K562 (cell line): Measurements from ENCODE around the gene IKZF4. TPM values are rescaled to one million over a fixed set of nuclear protein-coding genes. Genes with fewer than 3 reads are reported as not detected.
A peak's percentile ranks its signal among the peaks of the same experiment; 100 is the strongest.

Experiments
- ARNT ChIP-seq, 2 experiments: fragments of 450-650 bp; IDR thresholded peaks; 2 replicates each; pipeline ENCODE4 v1.6.1; 2016; ENCODE audit warnings: mild to moderate bottlenecking in 1 of 2
- DNMT1 ChIP-seq: fragments of 450-650 bp; IDR thresholded peaks from 2 replicates; pipeline ENCODE4 v1.6.1; 2016; ENCODE audit warnings: antibody characterized with exemption, mild to moderate bottlenecking
- ETV5 ChIP-seq: sonication (generic); formaldehyde crosslinking; IDR thresholded peaks from 2 replicates; pipeline ENCODE4 v1.4.0; 2020; ENCODE audit warnings: low read depth, mild to moderate bottlenecking, missing genetic modification reagents
- GATAD2A ChIP-seq: fragments of 450-650 bp; IDR thresholded peaks from 2 replicates; pipeline ENCODE4 v1.6.1; 2017
- HDAC1 ChIP-seq, 2 experiments: fragments of 450-650 bp; IDR thresholded peaks; 2 replicates each; pipeline ENCODE4 v1.6.1; 2016 to 2017; ENCODE audit warnings: inconsistent platforms in 1 of 2, mild to moderate bottlenecking in 1 of 2, moderate library complexity in 1 of 2
- HLTF ChIP-seq: fragments of 450-650 bp; IDR thresholded peaks from 2 replicates; pipeline ENCODE4 v1.6.1; 2016
- HNRNPK ChIP-seq: fragments of 200-400 bp; formaldehyde crosslinking; IDR thresholded peaks from one replicate; pipeline ENCODE4 v1.6.1; 2018; ENCODE audit warnings: mild to moderate bottlenecking, low read depth, low read length; ENCODE audit not compliant: poor library complexity, severe bottlenecking
- MEIS2 ChIP-seq: fragments of 450-650 bp; IDR thresholded peaks from 2 replicates; pipeline ENCODE4 v1.6.1; 2014; ENCODE audit warnings: mild to moderate bottlenecking; ENCODE audit not compliant: partially characterized antibody
- RBBP5 ChIP-seq: fragments of 200-600 bp; sonication (generic); IDR thresholded peaks from 2 replicates; pipeline ENCODE4 v1.6.1; 2012; ENCODE audit warnings: borderline replicate concordance, mild to moderate bottlenecking, low read length, control low read depth, inconsistent platforms; ENCODE audit not compliant: insufficient read depth, poor library complexity, severe bottlenecking
- SMARCE1 ChIP-seq: fragments of 450-650 bp; IDR thresholded peaks from 2 replicates; pipeline ENCODE4 v1.7.1; 2016; ENCODE audit warnings: mild to moderate bottlenecking
- SP1 ChIP-seq: sonication (generic); formaldehyde crosslinking; IDR thresholded peaks from 2 replicates; pipeline ENCODE4 v1.8.1; 2022; ENCODE audit warnings: mild to moderate bottlenecking, missing genetic modification reagents
- SREBF2 ChIP-seq: sonication (generic); formaldehyde crosslinking; IDR thresholded peaks from 2 replicates; pipeline ENCODE4 v1.4.0; 2020; ENCODE audit warnings: mild to moderate bottlenecking, missing genetic modification reagents
- ZNF224 ChIP-seq: sonication (generic); formaldehyde crosslinking; IDR thresholded peaks from 2 replicates; pipeline ENCODE4 v1.8.0; 2022; ENCODE audit warnings: mild to moderate bottlenecking, missing genetic modification reagents
- polyA plus RNA-seq, 8 experiments: library from polyadenylated mRNA; depleted of rRNA in 4 of 8; stranded (reverse) in 5 of 8; unstranded in 3 of 8; fragments of >200 nt; fragmentation: Nextera tagmentation in 2 of 8; fragmentation: Illumina TruSeq in 1 of 8; extraction: Ambion mirVana in 2 of 8; extraction: Trizol in 1 of 8; gene quantifications; 2 replicates each; pipeline versions ENCODE4 v1.2.1 to v1.2.3, GENCODE V29; 2011 to 2014; ENCODE audit warnings: inconsistent platforms in 1 of 8, missing spikeins in 1 of 8
- total RNA-seq, 7 experiments: library from RNA; depleted of rRNA in 6 of 7; stranded (reverse); fragments of >200 nt in 6 of 7; fragmentation: Illumina TruSeq in 2 of 7; extraction: Trizol in 2 of 7; gene quantifications; 2 replicates each; pipeline versions ENCODE4 v1.2.1 to v1.2.3, GENCODE V29; 2011 to 2021; ENCODE audit warnings: low replicate concordance in 1 of 7
- TF ChIP-seq, protein P1 (sequence below): fragments of 450-650 bp; IDR thresholded peaks from 2 replicates; pipeline ENCODE4 v1.6.1; 2016; ENCODE audit warnings: low read depth
- TF ChIP-seq, protein P2 (sequence below): fragments of 250-450 bp; sonication (Bioruptor Pico); IDR thresholded peaks from 2 replicates; pipeline ENCODE4 v1.5.0; 2021
- TF ChIP-seq, protein P3 (sequence below): fragments of 450-650 bp; IDR thresholded peaks from 2 replicates; pipeline ENCODE4 v1.6.1; 2018; ENCODE audit warnings: mild to moderate bottlenecking, low read depth; ENCODE audit not compliant: partially characterized antibody

Gene IKZF4
- total and polyA plus RNA-seq, 9 of the 15 experiments (the other 6 are each of a cell fraction or from before 2014, with no cell fraction given), result 1.9 to 16.3 (median 3.6) TPM

DNA sequence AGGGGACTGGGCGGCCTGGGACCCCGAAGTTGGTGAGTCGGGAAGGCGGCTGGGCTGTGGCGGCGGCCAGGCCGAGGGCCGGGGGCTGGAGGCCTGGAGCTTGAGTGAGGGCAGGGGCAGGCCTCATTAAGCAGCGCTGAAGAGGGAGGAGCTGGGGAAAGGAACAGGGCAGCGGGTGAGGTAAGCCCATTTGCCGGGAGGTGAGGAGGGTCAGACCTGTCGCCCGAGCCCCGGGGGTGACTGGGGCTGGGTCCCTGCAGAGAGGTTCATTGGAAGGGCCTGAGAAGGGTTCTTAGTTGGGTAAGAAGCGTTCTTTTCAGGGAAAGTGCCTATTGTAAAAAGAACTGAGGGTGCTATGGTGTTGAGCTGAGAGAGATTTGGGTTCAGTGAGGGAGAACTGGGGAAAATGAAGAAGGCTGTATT lies 46.5 kb upstream of the IKZF4 start (continued):
- TF ChIP-seq, protein P1, sequence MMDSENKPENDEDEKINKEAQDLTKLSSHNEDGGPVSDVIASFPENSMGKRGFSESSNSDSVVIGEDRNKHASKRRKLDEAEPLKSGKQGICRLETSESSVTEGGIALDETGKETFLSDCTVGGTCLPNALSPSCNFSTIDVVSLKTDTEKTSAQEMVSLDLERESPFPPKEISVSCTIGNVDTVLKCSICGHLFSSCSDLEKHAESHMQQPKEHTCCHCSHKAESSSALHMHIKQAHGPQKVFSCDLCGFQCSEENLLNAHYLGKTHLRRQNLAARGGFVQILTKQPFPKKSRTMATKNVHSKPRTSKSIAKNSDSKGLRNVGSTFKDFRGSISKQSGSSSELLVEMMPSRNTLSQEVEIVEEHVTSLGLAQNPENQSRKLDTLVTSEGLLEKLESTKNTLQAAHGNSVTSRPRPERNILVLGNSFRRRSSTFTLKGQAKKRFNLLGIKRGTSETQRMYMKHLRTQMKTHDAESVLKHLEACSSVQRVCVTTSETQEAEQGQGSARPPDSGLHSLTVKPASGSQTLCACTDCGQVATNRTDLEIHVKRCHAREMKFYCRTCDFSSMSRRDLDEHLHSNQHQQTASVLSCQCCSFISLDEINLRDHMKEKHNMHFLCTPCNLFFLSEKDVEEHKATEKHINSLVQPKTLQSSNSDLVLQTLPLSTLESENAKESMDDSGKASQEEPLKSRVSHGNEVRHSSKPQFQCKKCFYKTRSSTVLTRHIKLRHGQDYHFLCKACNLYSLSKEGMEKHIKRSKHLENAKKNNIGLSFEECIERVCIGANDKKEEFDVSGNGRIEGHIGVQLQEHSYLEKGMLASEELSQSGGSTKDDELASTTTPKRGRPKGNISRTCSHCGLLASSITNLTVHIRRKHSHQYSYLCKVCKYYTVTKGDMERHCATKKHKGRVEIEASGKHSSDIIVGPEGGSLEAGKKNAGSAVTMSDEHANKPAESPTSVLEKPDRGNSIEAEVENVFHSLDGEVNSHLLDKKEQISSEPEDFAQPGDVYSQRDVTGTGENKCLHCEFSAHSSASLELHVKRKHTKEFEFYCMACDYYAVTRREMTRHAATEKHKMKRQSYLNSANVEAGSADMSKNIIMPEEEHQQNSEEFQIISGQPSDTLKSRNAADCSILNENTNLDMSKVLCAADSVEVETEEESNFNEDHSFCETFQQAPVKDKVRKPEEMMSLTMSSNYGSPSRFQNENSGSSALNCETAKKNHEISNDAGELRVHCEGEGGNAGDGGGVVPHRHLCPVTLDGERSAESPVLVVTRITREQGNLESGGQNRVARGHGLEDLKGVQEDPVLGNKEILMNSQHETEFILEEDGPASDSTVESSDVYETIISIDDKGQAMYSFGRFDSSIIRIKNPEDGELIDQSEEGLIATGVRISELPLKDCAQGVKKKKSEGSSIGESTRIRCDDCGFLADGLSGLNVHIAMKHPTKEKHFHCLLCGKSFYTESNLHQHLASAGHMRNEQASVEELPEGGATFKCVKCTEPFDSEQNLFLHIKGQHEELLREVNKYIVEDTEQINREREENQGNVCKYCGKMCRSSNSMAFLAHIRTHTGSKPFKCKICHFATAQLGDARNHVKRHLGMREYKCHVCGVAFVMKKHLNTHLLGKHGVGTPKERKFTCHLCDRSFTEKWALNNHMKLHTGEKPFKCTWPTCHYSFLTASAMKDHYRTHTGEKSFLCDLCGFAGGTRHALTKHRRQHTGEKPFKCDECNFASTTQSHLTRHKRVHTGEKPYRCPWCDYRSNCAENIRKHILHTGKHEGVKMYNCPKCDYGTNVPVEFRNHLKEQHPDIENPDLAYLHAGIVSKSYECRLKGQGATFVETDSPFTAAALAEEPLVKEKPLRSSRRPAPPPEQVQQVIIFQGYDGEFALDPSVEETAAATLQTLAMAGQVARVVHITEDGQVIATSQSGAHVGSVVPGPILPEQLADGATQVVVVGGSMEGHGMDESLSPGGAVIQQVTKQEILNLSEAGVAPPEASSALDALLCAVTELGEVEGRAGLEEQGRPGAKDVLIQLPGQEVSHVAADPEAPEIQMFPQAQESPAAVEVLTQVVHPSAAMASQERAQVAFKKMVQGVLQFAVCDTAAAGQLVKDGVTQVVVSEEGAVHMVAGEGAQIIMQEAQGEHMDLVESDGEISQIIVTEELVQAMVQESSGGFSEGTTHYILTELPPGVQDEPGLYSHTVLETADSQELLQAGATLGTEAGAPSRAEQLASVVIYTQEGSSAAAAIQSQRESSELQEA, result no peak
- 0 out of 2 replicates have a peak, but pooled peaks have one; percentile 29 for TF ChIP-seq GATAD2A
- TF ChIP-seq HLTF, result peak; percentile 30; the same call in 1 of the 2 replicates
- TF ChIP-seq MEIS2, result no peak
- peak; percentile 55 for TF ChIP-seq RBBP5
- peak; percentile 15 to 69; a peak in 2 of 4 replicates for TF ChIP-seq HDAC1 (IDR thresholded peaks at IDR 0.05)
- TF ChIP-seq HNRNPK, result no peak
- no peak for TF ChIP-seq ARNT (IDR thresholded peaks at IDR 0.05)
- TF ChIP-seq SREBF2 (CRISPR knock-in tag), result no peak
- no peak for TF ChIP-seq SMARCE1
- TF ChIP-seq ZNF224 (CRISPR knock-in tag), result 0 out of 2 replicates have a peak, but pooled peaks have one; percentile 68
- TF ChIP-seq DNMT1, result no peak
- TF ChIP-seq, protein P2, sequence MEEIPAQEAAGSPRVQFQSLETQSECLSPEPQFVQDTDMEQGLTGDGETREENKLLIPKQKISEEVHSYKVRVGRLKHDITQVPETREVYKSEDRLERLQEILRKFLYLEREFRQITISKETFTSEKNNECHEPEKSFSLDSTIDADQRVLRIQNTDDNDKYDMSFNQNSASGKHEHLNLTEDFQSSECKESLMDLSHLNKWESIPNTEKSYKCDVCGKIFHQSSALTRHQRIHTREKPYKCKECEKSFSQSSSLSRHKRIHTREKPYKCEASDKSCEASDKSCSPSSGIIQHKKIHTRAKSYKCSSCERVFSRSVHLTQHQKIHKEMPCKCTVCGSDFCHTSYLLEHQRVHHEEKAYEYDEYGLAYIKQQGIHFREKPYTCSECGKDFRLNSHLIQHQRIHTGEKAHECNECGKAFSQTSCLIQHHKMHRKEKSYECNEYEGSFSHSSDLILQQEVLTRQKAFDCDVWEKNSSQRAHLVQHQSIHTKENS (CRISPR knock-in tag), result no peak
- no peak for TF ChIP-seq SP1 (CRISPR knock-in tag)
- peak; percentile 26; the same call in 1 of the 2 replicates for TF ChIP-seq ETV5 (CRISPR knock-in tag)
- TF ChIP-seq, protein P3, sequence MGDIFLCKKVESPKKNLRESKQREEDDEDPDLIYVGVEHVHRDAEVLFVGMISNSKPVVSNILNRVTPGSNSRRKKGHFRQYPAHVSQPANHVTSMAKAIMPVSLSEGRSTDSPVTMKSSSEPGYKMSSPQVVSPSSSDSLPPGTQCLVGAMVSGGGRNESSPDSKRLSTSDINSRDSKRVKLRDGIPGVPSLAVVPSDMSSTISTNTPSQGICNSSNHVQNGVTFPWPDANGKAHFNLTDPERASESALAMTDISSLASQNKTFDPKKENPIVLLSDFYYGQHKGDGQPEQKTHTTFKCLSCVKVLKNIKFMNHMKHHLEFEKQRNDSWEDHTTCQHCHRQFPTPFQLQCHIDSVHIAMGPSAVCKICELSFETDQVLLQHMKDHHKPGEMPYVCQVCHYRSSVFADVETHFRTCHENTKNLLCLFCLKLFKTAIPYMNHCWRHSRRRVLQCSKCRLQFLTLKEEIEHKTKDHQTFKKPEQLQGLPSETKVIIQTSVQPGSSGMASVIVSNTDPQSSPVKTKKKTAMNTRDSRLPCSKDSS, result no peak
